K562 (cell line): ENCODE results near the gene MOXD1. TPM values are rescaled to one million over a fixed set of nuclear protein-coding genes. Genes with fewer than 3 reads are reported as not detected.

Experiments
- ATAC-seq: fragments of 200-7000 bp; cut with Tn5 transposase; 3 replicates; pipeline ENCODE4 v1.9.1; 2020; ENCODE audit warnings: moderate library complexity
- BruUV-seq: library from RNA; stranded (reverse); fragments of 400-500 nt; replicated peaks from 2 replicates; lab custom pipeline; 2021; lab: Mats Ljungman, UMichigan
- CTCF ChIA-PET: fragments of 300-600 bp; formaldehyde crosslinking; extraction: SDS; loops from one replicate; lab custom pipeline; 2021; ENCODE audit warnings: low intra/inter-chr PET ratio; lab: Yijun Ruan, JAX
- POLR2A ChIA-PET: fragments of 300-600, 350-650 bp; sonication (Branson Sonifier 250); formaldehyde crosslinking; extraction: SDS; loops from one replicate; lab custom pipeline; 2021; ENCODE audit warnings: antibody characterized with exemption, inconsistent platforms; lab: Yijun Ruan, JAX
- DNase-seq, 4 experiments: peaks; one replicate each; pipeline versions ENCODE4 v3.0.0 to v3.0.0-alpha.2; 2011 to 2018; ENCODE audit warnings: low spot score in 3 of 4, mixed read lengths in 3 of 4; ENCODE audit errors: extremely low read depth in 1 of 4
- FAIRE-seq: peaks from 2 replicates; lab custom pipeline; 2011; peaks lifted over from hg19 to GRCh38; lab: Jason Lieb, UNC
- H2AFZ ChIP-seq: 2 replicates; pipeline ENCODE4 v1.6.0; 2011; ENCODE audit warnings: low read depth, low read length, control low read depth, inconsistent platforms
- H3K27ac ChIP-seq: fragments of 200-600 bp; 3 replicates; pipeline ENCODE4 v1.8.0; 2011; ENCODE audit warnings: low read depth, mild to moderate bottlenecking, control low read depth, inconsistent platforms, low read length, moderate library complexity, mixed read lengths; ENCODE audit errors: extremely low read depth
- H3K27me3 ChIP-seq, 2 experiments: fragments of 300-600 bp in 1 of 2; 2 replicates in 1 of 2; 3 replicates in 1 of 2; pipeline versions ENCODE4 v1.6.0 to v1.8.0; 2011; ENCODE audit warnings: inconsistent platforms in 2 of 2, low read length in 2 of 2, mild to moderate bottlenecking in 1 of 2, mixed read lengths in 1 of 2, moderate library complexity in 1 of 2; ENCODE audit not compliant: control insufficient read depth in 2 of 2, insufficient read depth in 2 of 2
- H3K36me3 ChIP-seq: fragments of 300-600 bp; 3 replicates; pipeline ENCODE4 v1.8.0; 2011; ENCODE audit warnings: mild to moderate bottlenecking, low read length, inconsistent platforms; ENCODE audit not compliant: control insufficient read depth, insufficient read depth
- H3K4me1 ChIP-seq, 2 experiments: fragments of 200-600 bp in 1 of 2; replicated peaks in 1 of 2; 2 replicates in 1 of 2; 3 replicates in 1 of 2; pipeline versions ENCODE4 v1.5.1 to v1.8.0; 2011; ENCODE audit warnings: inconsistent platforms in 2 of 2, low read length in 2 of 2, mild to moderate bottlenecking in 1 of 2, mixed read lengths in 1 of 2, moderate library complexity in 1 of 2; ENCODE audit not compliant: control insufficient read depth in 2 of 2, insufficient read depth in 2 of 2
- H3K4me2 ChIP-seq: 2 replicates; pipeline ENCODE4 v1.6.1; 2011; ENCODE audit warnings: low read length, control low read depth, inconsistent platforms, mixed read lengths; ENCODE audit not compliant: insufficient read depth
- H3K4me3 ChIP-seq: fragments of 200-600 bp; sonication (generic), shearing (Covaris generic); 2 replicates; pipeline ENCODE4 v1.5.1; 2016; ENCODE audit warnings: control low read depth, inconsistent platforms
- H3K79me2 ChIP-seq: fragments of 200-600 bp; 3 replicates; pipeline ENCODE4 v1.8.0; 2011; ENCODE audit warnings: low read length, inconsistent platforms; ENCODE audit not compliant: control insufficient read depth, insufficient read depth
- H3K9ac ChIP-seq, 2 experiments: 2 replicates each; pipeline versions ENCODE4 v1.6.0 to v1.6.1; 2011; ENCODE audit warnings: low read depth in 2 of 2, low read length in 2 of 2, control low read depth in 1 of 2, inconsistent platforms in 1 of 2, mild to moderate bottlenecking in 1 of 2, mixed read lengths in 1 of 2; ENCODE audit not compliant: insufficient read depth in 1 of 2
- H3K9me1 ChIP-seq: one replicate; pipeline ENCODE4 v1.6.0; 2011; ENCODE audit warnings: inconsistent platforms, mild to moderate bottlenecking, low read length, moderate library complexity; ENCODE audit not compliant: control insufficient read depth, insufficient read depth
- H3K9me3 ChIP-seq: replicated peaks from 2 replicates; pipeline ENCODE4 v1.5.1; 2011; ENCODE audit warnings: low read depth, low read length, inconsistent platforms; ENCODE audit not compliant: control insufficient read depth, insufficient read depth
- H4K20me1 ChIP-seq: replicated peaks from 2 replicates; pipeline ENCODE4 v1.6.1; 2011; ENCODE audit warnings: low read length, inconsistent platforms, mixed read lengths; ENCODE audit not compliant: control insufficient read depth, insufficient read depth
- CHD2 ChIP-seq: IDR thresholded peaks from 2 replicates; pipeline ENCODE4 v1.6.1; 2011; ENCODE audit warnings: low read depth, low read length
- ELF2 ChIP-seq: fragments of 250-450 bp; sonication (Bioruptor Pico); IDR thresholded peaks from 2 replicates; pipeline ENCODE4 v1.5.0; 2021; ENCODE audit warnings: mild to moderate bottlenecking
- FOXM1 ChIP-seq, 2 experiments: fragments of 450-650 bp in 1 of 2; sonication (generic) in 1 of 2; formaldehyde crosslinking in 1 of 2; IDR thresholded peaks; 2 replicates each; pipeline versions ENCODE4 v1.6.1 to v1.9.0; 2017 to 2022; ENCODE audit warnings: low read depth in 2 of 2, mild to moderate bottlenecking in 2 of 2, missing genetic modification reagents in 1 of 2, moderate library complexity in 1 of 2
- HDAC2 ChIP-seq: fragments of 450-650 bp; IDR thresholded peaks from 2 replicates; pipeline ENCODE4 v1.6.1; 2016; ENCODE audit warnings: mild to moderate bottlenecking
- HSF4 ChIP-seq: fragments of 250-450 bp; sonication (Bioruptor Pico); IDR thresholded peaks from 2 replicates; pipeline ENCODE4 v2.1.2; 2022; ENCODE audit warnings: mild to moderate bottlenecking, moderate library complexity, borderline replicate concordance
- MAFG ChIP-seq: fragments of 450-650 bp; conservative IDR thresholded peaks from 2 replicates; pipeline ENCODE4 v1.6.1; 2016; ENCODE audit warnings: missing genetic modification characterization, missing compliant biosample characterization
- MTA3 ChIP-seq: fragments of 450-650 bp; formaldehyde crosslinking; IDR thresholded peaks from 2 replicates; pipeline ENCODE4 v1.6.1; 2017; ENCODE audit warnings: mild to moderate bottlenecking, borderline replicate concordance
- SAP30 ChIP-seq: fragments of 200-600 bp; sonication (generic); IDR thresholded peaks from 2 replicates; pipeline ENCODE4 v1.6.1; 2012; ENCODE audit warnings: borderline replicate concordance, low read depth, mild to moderate bottlenecking, moderate library complexity, low read length, control low read depth, inconsistent platforms; ENCODE audit not compliant: insufficient read depth, poor library complexity, severe bottlenecking
- SPI1 ChIP-seq: IDR thresholded peaks from 2 replicates; pipeline ENCODE4 v1.6.1; 2011; ENCODE audit warnings: low read depth, low read length, control low read depth, borderline replicate concordance
- ZNF133 ChIP-seq: fragments of 250-450 bp; sonication (Bioruptor Pico); IDR thresholded peaks from 2 replicates; pipeline ENCODE4 v1.4.0; 2020; ENCODE audit warnings: mild to moderate bottlenecking
- WGBS: fragments of 100-300 bp; shearing (Covaris generic); methylation state at CpG from one replicate; pipeline ENCODE4 v1.1.6; 2016; ENCODE audit warnings: low coverage, mixed read lengths; ENCODE audit not compliant: insufficient coverage; ENCODE audit errors: missing lambda C conversion rate; 5-methylcytosine and 5-hydroxymethylcytosine counted together
- in situ Hi-C: fragments of 300-500 bp; cut with MboI; formaldehyde crosslinking; loops from 4 replicates; pipeline ENCODE4 v1.15.0; 2018; ENCODE audit warnings: inconsistent platforms, mixed read lengths
- intact Hi-C: fragments of 100-400 bp; cut with micrococcal nuclease; formaldehyde crosslinking; loops from 2 replicates; pipeline ENCODE4 v1.14.2; 2022
- polyA plus RNA-seq, 8 experiments: library from polyadenylated mRNA; depleted of rRNA in 4 of 8; stranded (reverse) in 5 of 8; unstranded in 3 of 8; fragments of >200 nt; fragmentation: Nextera tagmentation in 2 of 8; fragmentation: Illumina TruSeq in 1 of 8; extraction: Ambion mirVana in 2 of 8; extraction: Trizol in 1 of 8; gene quantifications; 2 replicates each; pipeline versions ENCODE4 v1.2.1 to v1.2.3, GENCODE V29; 2011 to 2014; ENCODE audit warnings: inconsistent platforms in 1 of 8, missing spikeins in 1 of 8
- total RNA-seq, 7 experiments: library from RNA; depleted of rRNA in 6 of 7; stranded (reverse); fragments of >200 nt in 6 of 7; fragmentation: Illumina TruSeq in 2 of 7; extraction: Trizol in 2 of 7; gene quantifications; 2 replicates each; pipeline versions ENCODE4 v1.2.1 to v1.2.3, GENCODE V29; 2011 to 2021; ENCODE audit warnings: low replicate concordance in 1 of 7
- TF ChIP-seq, protein P1 (sequence below), 2 experiments: fragments of 450-650 bp in 1 of 2; sonication (generic) in 1 of 2; formaldehyde crosslinking in 1 of 2; IDR thresholded peaks in 1 of 2; conservative IDR thresholded peaks in 1 of 2; 2 replicates each; pipeline versions ENCODE4 v1.6.1 to v1.8.1; 2016 to 2023; ENCODE audit warnings: mild to moderate bottlenecking in 2 of 2, moderate library complexity in 2 of 2, inconsistent platforms in 1 of 2, missing genetic modification reagents in 1 of 2

MOXD1 gene
- total and polyA plus RNA-seq, 9 of the 15 experiments (the other 6 are each of a cell fraction or from before 2014, with no cell fraction given): not detected

DNA sequence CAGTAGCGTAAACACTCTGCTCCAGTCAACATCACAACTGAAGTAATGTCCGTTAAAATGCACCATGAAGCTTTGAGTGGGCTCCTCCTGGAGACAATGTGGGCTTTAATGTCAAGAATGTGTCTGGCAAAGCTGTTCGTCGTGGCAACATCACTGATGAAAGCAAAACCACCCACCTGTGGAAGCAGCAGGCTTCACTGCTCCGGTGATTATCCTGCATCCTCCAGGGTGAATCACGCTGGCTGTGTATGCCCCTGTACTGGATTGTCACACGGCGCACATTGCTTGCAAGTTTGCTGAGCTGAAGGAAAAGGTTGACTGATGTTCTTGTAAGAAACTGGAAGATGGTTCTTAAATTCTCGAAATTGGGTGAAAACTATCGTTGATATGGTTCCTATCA lies 128.5 kb downstream of the MOXD1 start:
- H3K4me2 ChIP-seq: no peak overlapping the region
- no peaks in the 10 kb centered on the region for H4K20me1 ChIP-seq
- DNase-seq (no peak), FAIRE-seq (no peak), ATAC-seq (no peak)
- H2AFZ ChIP-seq: no peak overlapping the region
- no peak overlapping the region for H3K27ac ChIP-seq
- ChIA-PET POLR2A (interaction anchor here (0.9 kb wide), 1 partner anchor 1316 kb away, joined by 3 read pairs; no protein-coding TSS in a partner anchor), CTCF (no interaction called here)
- H3K9ac ChIP-seq: no peak overlapping the region
- intact Hi-C loops: no loop called here
- in situ Hi-C loops: no loop called here
- no TSS peak for BruUV-seq
- no peaks in the 10 kb centered on the region for H3K79me2 ChIP-seq
- 0% methylated on average over 9 of the region's 10 CpGs for WGBS
- no peaks in the 10 kb centered on the region for H3K4me1 ChIP-seq
- H3K9me1 ChIP-seq: no peaks in the 10 kb centered on the region
- H3K9me3 ChIP-seq: no peaks in the 10 kb centered on the region
- no peaks in the 10 kb centered on the region for H3K36me3 ChIP-seq
- no peaks in the 10 kb centered on the region for H3K27me3 ChIP-seq
- TF ChIP-seq, protein P1, sequence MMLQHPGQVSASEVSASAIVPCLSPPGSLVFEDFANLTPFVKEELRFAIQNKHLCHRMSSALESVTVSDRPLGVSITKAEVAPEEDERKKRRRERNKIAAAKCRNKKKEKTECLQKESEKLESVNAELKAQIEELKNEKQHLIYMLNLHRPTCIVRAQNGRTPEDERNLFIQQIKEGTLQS (IDR thresholded peaks at IDR 0.05): no peak
- TF ChIP-seq, protein P1 (CRISPR knock-in tag; conservative IDR thresholded peaks at IDR 0.05): no peak
- no peak for TF ChIP-seq SAP30
- no peak for TF ChIP-seq FOXM1 (IDR thresholded peaks at IDR 0.05; ENCODE audit: low read depth)
- TF ChIP-seq FOXM1 (CRISPR knock-in tag; IDR thresholded peaks at IDR 0.05; ENCODE audit: low read depth): no peak
- TF ChIP-seq HSF4 (CRISPR knock-in tag): no peak
- TF ChIP-seq ZNF133 (CRISPR knock-in tag): no peak
- no peak for TF ChIP-seq SPI1
- no peak for TF ChIP-seq CHD2
- no peak for TF ChIP-seq MTA3
- TF ChIP-seq MAFG (tag): no peak
- no peak for TF ChIP-seq ELF2 (CRISPR knock-in tag)
- no peak for TF ChIP-seq HDAC2
- H3K4me3 ChIP-seq: no peak overlapping the region
